ENCODE results near the gene PLCL1. TPM values are rescaled to one million over a fixed set of nuclear protein-coding genes. Genes with fewer than 3 reads are reported as not detected.

The PLCL1 gene
- total and polyA plus RNA-seq, 10 of the 15 experiments (the other 5 are each of a cell fraction or from before 2014, with no cell fraction given) = 0.03 to 1.5 (median 0.22) TPM

DNA sequence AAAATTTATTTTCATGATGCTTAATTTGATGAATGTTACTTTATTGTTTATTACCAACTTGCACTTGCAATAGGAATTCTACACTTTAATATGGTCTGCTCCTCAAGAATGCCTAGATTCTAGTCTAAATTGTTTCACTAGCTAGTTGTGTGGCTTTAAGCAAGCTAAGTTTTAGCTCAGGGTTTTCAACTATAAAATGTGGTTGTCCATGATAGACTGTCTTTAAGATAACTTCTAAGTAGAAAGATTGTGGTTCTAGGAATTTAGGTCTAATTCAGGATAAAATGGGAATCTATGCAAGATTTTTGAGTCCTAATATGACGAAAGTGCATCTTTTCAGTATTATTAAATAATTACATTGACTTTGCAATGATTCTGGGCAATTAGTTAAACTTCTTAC is 294.0 kb downstream of the PLCL1 start (continued):
- no peak for TF ChIP-seq MYC (IDR thresholded peaks at IDR 0.05; ENCODE audit: insufficient read depth, insufficient read length, insufficient replicate concordance, low read length, severe bottlenecking)
- TF ChIP-seq, protein P1, sequence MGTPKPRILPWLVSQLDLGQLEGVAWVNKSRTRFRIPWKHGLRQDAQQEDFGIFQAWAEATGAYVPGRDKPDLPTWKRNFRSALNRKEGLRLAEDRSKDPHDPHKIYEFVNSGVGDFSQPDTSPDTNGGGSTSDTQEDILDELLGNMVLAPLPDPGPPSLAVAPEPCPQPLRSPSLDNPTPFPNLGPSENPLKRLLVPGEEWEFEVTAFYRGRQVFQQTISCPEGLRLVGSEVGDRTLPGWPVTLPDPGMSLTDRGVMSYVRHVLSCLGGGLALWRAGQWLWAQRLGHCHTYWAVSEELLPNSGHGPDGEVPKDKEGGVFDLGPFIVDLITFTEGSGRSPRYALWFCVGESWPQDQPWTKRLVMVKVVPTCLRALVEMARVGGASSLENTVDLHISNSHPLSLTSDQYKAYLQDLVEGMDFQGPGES (IDR thresholded peaks at IDR 0.05) = no peak
- TF ChIP-seq KLF5 (IDR thresholded peaks at IDR 0.05; ENCODE audit: partially characterized antibody) = no peak
- TF ChIP-seq FOS (IDR thresholded peaks at IDR 0.05; ENCODE audit: borderline replicate concordance, extremely low read depth, insufficient read length) = no peak
- TF ChIP-seq SMC3 (IDR thresholded peaks at IDR 0.05; ENCODE audit: borderline replicate concordance, low read length) = no peak

DNA sequence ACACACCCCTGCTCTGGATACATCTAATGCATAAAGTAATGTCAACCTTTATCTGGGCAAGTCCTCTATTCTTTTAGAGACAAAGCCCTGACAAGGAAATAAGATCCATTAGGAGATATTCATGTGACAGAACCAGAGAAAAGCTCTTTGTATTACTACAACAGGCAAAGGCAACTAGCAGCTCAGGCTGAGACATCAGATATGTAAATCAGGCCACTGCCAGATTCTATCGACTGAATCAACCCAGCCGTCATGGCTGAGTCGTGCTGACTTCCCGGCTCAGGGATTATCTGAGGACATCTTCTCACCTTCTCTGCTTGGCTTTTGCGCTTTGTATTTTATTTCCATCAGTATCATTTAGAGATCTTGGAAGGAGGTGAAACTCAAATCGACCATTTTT is 294.5 kb downstream of the PLCL1 start:
- no peaks in the 10 kb centered on the region for H3K79me2 ChIP-seq (ENCODE audit: control insufficient read depth, insufficient read depth, low read length)
- DNase-seq (ENCODE audit: low read depth, low spot score) (no peak), ATAC-seq (no peak), FAIRE-seq (no peak)
- no peak overlapping the region for H2AFZ ChIP-seq (ENCODE audit: control insufficient read depth, low read depth, low read length)
- ChIA-PET CTCF (interaction anchor here (0.7 to 2.2 kb wide), 13 partner anchors 9 to 248 kb away, joined by 3 to 11 read pairs (median 3); no protein-coding TSS in a partner anchor), RAD21 (ENCODE audit: unreplicated experiment) (interaction anchor here (0.9 to 5.1 kb wide), 15 partner anchors 15 to 295 kb away, joined by 3 to 27 read pairs (median 4); partner anchors contain the start of gene PLCL1), POLR2A (interaction anchor here (1.4 kb wide), 2 partner anchors 70 to 247 kb away, joined by 3 read pairs; no protein-coding TSS in a partner anchor), SMC1A (ENCODE audit: uncharacterized antibody, unreplicated experiment) (interaction anchor here (0.7 to 5.3 kb wide), 31 partner anchors 7 to 260 kb away, joined by 3 to 26 read pairs (median 5); no protein-coding TSS in a partner anchor)
- no peaks in the 10 kb centered on the region for H3K27me3 ChIP-seq (replicated peaks in 1 of 2; ENCODE audit: control insufficient read depth in 2 of 2, insufficient read depth in 2 of 2, low read length in 1 of 2)
- H3K36me3 ChIP-seq (ENCODE audit: control insufficient read depth in 2 of 2, insufficient read depth in 2 of 2, low read length in 1 of 2) = no peaks in the 10 kb centered on the region
- H3K9me3 ChIP-seq (replicated peaks; ENCODE audit: control insufficient read depth, insufficient read depth, low read length) = no peaks in the 10 kb centered on the region
- intact Hi-C loops (cut with micrococcal nuclease; ENCODE audit: unreplicated experiment) (no loop called here), in situ Hi-C loops (cut with MboI) (no loop called here)
- no peak overlapping the region for H3K4me2 ChIP-seq (ENCODE audit: control insufficient read depth, insufficient read depth)
- no peak overlapping the region for H3K27ac ChIP-seq (ENCODE audit: control insufficient read depth, insufficient read depth)
- H3K4me1 ChIP-seq (ENCODE audit: control insufficient read depth, insufficient read depth, low read length) = peaks cover 2% of the 10 kb centered on the region; the same call in 1 of the 2 replicates
- TF ChIP-seq CEBPB (IDR thresholded peaks at IDR 0.05; ENCODE audit: borderline replicate concordance in 1 of 2, low read depth in 2 of 2, low read length in 2 of 2) (no peak), BHLHE40 (IDR thresholded peaks at IDR 0.05; ENCODE audit: borderline replicate concordance in 1 of 2, low read depth in 2 of 2, low read length in 1 of 2) (no peak), FOXK2 (IDR thresholded peaks at IDR 0.05) (no peak), RCOR1 (conservative IDR thresholded peaks at IDR 0.05; ENCODE audit: low read depth, low read length) (no peak), HDGF (IDR thresholded peaks at IDR 0.05) (no peak), SREBF2 (IDR thresholded peaks at IDR 0.05; ENCODE audit: low read length) (no peak), BACH1 (IDR thresholded peaks at IDR 0.05; ENCODE audit: borderline replicate concordance) (no peak)
- TF ChIP-seq, protein P2, sequence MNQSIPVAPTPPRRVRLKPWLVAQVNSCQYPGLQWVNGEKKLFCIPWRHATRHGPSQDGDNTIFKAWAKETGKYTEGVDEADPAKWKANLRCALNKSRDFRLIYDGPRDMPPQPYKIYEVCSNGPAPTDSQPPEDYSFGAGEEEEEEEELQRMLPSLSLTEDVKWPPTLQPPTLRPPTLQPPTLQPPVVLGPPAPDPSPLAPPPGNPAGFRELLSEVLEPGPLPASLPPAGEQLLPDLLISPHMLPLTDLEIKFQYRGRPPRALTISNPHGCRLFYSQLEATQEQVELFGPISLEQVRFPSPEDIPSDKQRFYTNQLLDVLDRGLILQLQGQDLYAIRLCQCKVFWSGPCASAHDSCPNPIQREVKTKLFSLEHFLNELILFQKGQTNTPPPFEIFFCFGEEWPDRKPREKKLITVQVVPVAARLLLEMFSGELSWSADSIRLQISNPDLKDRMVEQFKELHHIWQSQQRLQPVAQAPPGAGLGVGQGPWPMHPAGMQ (IDR thresholded peaks at IDR 0.05; ENCODE audit: borderline replicate concordance) = no peak
- 77% methylated on average over 6 of the region's 6 CpGs for WGBS (ENCODE audit: insufficient coverage, insufficient replicate concordance, low lambda C conversion rate, missing lambda C conversion rate)
- BruUV-seq (replicated peaks) = no TSS peak
- no peak overlapping the region for H3K9ac ChIP-seq (ENCODE audit: control insufficient read depth, insufficient read depth, low read length)
- H3K4me3 ChIP-seq = no peak overlapping the region
- no peaks in the 10 kb centered on the region for H4K20me1 ChIP-seq (ENCODE audit: control insufficient read depth, insufficient read depth)
